GM21390 (cell line): ENCODE data around the gene SLC25A45.

Experiments
- ATAC-seq: cut with Tn5 transposase; IDR thresholded peaks from one replicate; pipeline ENCODE4 v1.9.1; 2021; ENCODE audit not compliant: unreplicated experiment

Gene SLC25A45

DNA sequence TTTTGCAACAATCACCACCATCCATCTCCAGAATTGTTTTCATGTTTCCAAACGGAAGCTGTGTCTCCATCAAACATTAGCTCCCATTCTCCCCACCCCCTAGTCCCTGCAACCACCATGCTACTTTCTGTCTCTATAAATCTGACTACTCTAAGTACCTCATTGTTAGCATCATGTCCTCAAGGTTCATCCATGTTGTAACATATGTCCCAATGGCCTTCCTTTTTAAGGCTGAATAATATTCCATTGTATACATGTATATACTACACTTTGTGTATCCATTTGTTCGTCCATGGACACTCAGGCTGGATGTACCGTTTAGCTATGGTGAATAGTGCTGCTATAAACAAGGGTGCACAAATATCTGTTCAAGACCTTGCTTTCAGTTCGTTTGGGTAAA, 57.0 kb downstream of the SLC25A45 start:
- no peak for ATAC-seq
